ENCODE measurements around the gene SMIM12.

GRCh38 chr1:34822202-34822601, 37.3 kb downstream of the SMIM12 start:
- TF ChIP-seq CTCF (IDR thresholded peaks at IDR 0.05; ENCODE audit: insufficient read depth, low read length, poor library complexity, severe bottlenecking): no peak
- no peak for TF ChIP-seq EZH2phosphoT487 (conservative IDR thresholded peaks at IDR 0.05; ENCODE audit: low read length)
